Caki2 (cell line): Measurements from ENCODE around the gene TMEM125. TPM values are rescaled to one million over a fixed set of nuclear protein-coding genes. Genes with fewer than 3 reads are reported as not detected.

Source experiments
- DNase-seq: peaks from one replicate; pipeline ENCODE4 v3.0.0-alpha.2; 2015; ENCODE audit warnings: low read depth
- in situ Hi-C: cut with HindIII; loops from 2 replicates; pipeline ENCODE4 v1.10.0; 2016; ENCODE audit warnings: low sequenced_read_pairs, low pct_unique_long_range_greater_than_20kb, mixed read lengths
- total RNA-seq: library from RNA; depleted of rRNA; stranded (reverse); fragments of >200 nt; shearing (Covaris generic); gene quantifications from 2 replicates; pipeline ENCODE4 v1.2.3, GENCODE V29; 2014; ENCODE audit warnings: low replicate concordance; rRNA removed

TMEM125 gene
- total RNA-seq, 1 experiment from 2014 or later, result not detected

DNA sequence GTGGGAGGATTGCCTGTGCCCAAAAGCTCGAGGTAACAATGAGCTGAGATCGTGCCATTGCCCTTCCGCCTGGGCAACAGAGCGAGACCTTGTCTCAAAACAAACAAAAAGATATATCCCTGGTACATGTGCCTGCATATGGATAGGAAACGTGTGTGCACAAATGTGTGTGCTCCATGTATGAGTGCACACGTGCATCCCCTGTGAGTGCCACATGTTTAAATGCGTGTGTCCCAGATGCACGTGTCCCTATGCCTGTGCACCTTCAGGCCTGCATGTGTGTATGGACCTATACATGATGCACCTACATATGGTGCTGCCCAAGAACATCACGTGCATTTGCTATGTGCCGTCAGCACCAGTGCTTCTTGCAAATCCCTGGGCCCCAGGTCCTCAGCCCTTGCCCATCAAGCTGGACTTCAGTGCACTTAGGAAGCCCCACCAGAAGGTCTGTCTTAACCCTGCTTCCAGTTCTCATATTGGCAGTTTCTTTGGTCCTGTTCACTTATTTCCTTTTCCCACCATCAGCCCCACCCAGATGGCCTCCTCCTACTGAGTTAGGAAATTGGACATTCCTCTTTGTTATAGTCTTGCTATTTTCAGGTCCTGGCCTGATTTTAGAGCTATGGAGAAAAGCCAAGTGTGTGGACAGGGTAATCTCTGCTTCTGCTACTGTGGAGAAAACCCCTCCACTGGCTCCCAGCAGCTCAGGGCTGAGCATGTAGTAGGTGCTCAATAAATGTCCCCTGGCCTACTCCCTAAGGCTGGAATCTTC lies 46.4 kb downstream of the TMEM125 start:
- in situ Hi-C loops, result no loop called here
- no peak for DNase-seq

DNA sequence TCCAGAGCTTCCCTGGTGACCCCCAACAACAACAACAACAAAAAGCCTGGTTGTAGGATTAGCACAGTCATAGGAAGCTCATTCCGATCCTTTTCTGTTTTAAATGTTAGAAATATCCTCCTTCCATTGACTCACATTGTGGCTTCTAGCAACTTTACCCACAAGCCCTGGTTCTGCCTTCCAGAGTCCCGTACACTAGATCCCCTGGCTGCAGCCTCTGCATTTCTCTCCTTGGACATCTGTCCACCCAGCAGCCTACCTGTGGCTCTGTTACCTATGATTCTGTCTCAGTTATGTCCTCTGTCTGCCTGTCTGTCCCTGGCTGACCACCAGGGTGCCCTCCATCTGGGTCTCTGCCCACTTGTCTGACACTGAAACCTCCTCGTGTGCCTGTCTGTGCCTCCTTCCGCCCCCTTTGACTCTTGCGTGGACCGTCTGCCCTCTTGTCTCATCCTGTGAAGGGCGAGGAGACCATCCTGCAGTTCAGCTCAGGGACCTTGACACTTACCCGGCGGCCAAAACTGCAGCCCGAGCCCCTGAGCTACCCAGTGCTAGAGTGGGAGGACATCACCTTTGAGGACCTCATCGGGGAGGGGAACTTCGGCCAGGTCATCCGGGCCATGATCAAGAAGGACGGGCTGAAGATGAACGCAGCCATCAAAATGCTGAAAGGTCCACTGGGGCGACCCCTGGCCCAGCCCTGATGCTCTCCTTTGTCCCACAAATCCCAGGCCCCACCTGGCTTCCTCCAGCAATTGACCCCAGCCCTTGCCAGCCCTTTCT lies 47.1 kb downstream of the TMEM125 start:
- DNase-seq, result no peak
- in situ Hi-C loops, result no loop called here

DNA sequence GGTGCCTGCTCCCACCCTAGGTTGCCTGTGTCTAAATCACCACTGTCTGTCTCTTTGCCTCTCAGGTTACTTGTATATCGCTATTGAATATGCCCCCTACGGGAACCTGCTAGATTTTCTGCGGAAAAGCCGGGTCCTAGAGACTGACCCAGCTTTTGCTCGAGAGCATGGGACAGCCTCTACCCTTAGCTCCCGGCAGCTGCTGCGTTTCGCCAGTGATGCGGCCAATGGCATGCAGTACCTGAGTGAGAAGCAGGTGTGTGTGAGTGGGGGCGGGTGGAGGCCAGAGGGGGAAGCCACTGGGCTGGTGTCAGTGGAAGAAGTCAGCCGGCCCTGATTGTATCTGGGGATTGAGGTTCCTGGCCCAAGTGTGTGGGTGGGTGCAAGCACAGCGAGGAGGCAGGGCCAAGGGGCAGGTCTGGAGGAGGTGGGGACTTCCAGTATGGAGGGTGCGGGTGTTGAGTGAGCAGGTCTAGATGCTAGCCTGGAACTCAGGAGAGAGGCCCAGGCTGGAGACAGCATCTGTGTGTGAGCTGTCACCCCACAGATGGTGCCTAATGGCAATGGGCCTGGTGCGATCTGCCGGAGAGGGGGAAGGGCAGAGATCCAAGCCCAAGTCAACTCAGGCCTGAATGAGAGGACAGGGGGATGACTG lies 48.2 kb downstream of the TMEM125 start:
- no peak for DNase-seq
- in situ Hi-C loops, result no loop called here

DNA sequence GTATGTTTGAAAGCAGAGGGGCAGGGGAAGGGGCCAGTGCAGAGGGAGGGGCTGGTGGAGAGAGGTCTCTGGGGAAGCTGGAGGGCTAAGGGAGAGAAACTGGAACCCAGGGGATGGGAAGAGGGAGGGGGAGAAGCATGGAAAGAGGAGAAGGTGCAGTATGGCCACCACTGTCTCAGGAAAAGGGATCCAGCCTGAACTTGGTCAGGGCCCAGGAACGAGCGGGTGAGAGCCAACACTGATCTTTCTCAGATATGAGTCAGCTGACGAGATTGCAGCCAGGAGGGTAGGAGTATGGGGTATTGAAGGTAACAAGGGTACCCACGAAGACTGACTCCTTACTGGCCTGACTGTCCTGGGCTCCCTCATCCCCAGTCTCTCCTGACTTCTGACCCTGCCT lies 49.0 kb downstream of the TMEM125 start:
- no peak for DNase-seq

DNA sequence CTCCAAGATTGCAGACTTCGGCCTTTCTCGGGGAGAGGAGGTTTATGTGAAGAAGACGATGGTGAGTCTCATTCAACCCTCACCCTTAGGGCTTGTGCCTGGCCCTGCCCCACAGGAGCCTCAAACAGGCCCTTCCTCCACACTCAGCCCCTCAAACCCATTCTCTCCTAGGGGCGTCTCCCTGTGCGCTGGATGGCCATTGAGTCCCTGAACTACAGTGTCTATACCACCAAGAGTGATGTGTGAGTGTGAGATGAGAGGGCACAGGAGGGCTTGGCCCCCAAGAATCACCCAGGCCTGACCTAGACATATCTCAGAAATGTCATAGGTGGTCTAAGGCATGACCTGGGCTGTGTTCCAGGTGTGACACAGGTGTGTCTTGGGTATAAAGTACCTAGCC lies 49.5 kb downstream of the TMEM125 start:
- in situ Hi-C loops, result no loop called here
- DNase-seq, result no peak

More for the DNA sequence above, 49.0 kb downstream of the TMEM125 start:
- in situ Hi-C loops, result no loop called here

DNA sequence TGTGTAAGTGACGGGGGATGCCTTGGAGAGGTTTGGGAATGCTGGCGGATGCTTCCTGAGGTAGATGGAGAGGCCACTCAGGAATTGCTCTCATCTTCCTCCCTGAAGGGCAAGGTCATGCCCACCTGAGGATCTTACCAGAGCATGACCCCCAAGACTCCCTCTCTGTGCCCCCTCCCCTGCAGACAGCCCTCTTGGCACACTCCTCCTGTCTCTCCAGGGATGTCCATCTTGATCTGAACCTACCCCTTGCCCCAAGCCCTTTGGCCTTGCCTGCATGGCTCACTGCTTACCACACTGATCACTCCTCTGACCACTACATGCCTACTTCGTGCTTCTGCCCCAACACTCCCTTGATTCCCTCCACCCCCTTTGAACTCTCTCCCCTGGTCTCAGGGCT lies 50.0 kb downstream of the TMEM125 start:
- DNase-seq, result no peak
- in situ Hi-C loops, result no loop called here

DNA sequence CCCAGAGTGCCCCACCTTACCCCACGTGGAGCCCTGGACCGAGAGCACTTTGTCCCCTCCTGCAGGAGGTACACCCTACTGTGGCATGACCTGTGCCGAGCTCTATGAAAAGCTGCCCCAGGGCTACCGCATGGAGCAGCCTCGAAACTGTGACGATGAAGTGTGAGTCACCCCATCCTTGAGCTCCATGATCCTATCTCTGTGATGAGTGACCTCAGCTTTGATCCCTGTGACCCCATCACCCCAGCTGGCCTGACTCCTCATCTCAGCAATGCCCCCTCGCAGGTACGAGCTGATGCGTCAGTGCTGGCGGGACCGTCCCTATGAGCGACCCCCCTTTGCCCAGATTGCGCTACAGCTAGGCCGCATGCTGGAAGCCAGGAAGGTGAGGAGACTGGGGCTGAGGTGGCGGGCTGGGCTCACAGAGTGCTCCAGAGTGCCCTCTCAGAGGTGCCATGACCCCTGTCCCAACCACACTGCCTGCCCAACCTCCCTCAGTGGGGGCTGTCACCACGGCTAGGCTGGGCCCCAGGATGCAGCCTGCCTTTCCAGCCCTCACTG lies 51.6 kb downstream of the TMEM125 start:
- DNase-seq, result no peak
- in situ Hi-C loops, result no loop called here

DNA sequence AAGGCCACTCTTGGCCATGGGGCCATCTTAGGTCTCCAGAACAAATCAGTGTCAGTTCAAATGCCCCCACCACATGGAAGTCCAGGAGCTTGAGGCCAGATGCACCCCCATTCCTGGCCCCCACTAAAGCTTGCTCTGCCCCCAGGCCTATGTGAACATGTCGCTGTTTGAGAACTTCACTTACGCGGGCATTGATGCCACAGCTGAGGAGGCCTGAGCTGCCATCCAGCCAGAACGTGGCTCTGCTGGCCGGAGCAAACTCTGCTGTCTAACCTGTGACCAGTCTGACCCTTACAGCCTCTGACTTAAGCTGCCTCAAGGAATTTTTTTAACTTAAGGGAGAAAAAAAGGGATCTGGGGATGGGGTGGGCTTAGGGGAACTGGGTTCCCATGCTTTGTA lies 52.7 kb downstream of the TMEM125 start:
- no peak for DNase-seq
- in situ Hi-C loops, result no loop called here

Other genes with a start within 250 kb of the TMEM125 start
- 135 and 181 TPM in 2 replicates for gene EBNA1BP2, start 97.7 kb upstream of the TMEM125 start, total RNA-seq
- gene CFAP57, start 97.7 kb upstream of the TMEM125 start, total RNA-seq, result 0.06 and 2.1 TPM in 2 replicates
- gene C1orf210, start 15.6 kb downstream of the TMEM125 start, total RNA-seq, result not detected in 2 replicates
- not detected in 2 replicates for gene TIE1, start 31.0 kb downstream of the TMEM125 start, total RNA-seq
- not detected in 2 replicates for gene MPL, start 67.8 kb downstream of the TMEM125 start, total RNA-seq
- gene CDC20, start 89.0 kb downstream of the TMEM125 start, total RNA-seq, result 166 and 220 TPM in 2 replicates
- 92.7 and 104 TPM in 2 replicates for gene ELOVL1, start 98.0 kb downstream of the TMEM125 start, total RNA-seq
- gene MED8, start 119.8 kb downstream of the TMEM125 start, total RNA-seq, result 43.0 and 59.0 TPM in 2 replicates
- 6.1 and 13.3 TPM in 2 replicates for gene SZT2, start 119.9 kb downstream of the TMEM125 start, total RNA-seq
- 40.6 and 79.4 TPM in 2 replicates for gene HYI, start 183.9 kb downstream of the TMEM125 start, total RNA-seq